ENCODE measurements around the gene CALML5. TPM values are rescaled to one million over a fixed set of nuclear protein-coding genes. Genes with fewer than 3 reads are reported as not detected.

The CALML5 gene
- total RNA-seq, 2 donors from 2014 or later, result not detected

- Histone ChIP-seq H3K27ac (no peak overlapping the region), H3K4me3 (no peak overlapping the region), H3K27me3 (no peaks in the 10 kb centered on the region), H3K4me1 (peaks cover 32% of the 10 kb centered on the region), H3K36me3 (replicated peaks in 1 of 2; ENCODE audit: insufficient read depth in 1 of 2, low read depth in 2 of 2) (no peaks in the 10 kb centered on the region), H3K9me3 (no peaks in the 10 kb centered on the region)
- ATAC-seq (no peak), DNase-seq (no peak)
- WGBS, 2 donors, result 97 to 98% methylated on average over 1 of the region's 1 CpG
- TF ChIP-seq, protein P1, sequence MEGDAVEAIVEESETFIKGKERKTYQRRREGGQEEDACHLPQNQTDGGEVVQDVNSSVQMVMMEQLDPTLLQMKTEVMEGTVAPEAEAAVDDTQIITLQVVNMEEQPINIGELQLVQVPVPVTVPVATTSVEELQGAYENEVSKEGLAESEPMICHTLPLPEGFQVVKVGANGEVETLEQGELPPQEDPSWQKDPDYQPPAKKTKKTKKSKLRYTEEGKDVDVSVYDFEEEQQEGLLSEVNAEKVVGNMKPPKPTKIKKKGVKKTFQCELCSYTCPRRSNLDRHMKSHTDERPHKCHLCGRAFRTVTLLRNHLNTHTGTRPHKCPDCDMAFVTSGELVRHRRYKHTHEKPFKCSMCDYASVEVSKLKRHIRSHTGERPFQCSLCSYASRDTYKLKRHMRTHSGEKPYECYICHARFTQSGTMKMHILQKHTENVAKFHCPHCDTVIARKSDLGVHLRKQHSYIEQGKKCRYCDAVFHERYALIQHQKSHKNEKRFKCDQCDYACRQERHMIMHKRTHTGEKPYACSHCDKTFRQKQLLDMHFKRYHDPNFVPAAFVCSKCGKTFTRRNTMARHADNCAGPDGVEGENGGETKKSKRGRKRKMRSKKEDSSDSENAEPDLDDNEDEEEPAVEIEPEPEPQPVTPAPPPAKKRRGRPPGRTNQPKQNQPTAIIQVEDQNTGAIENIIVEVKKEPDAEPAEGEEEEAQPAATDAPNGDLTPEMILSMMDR (IDR thresholded peaks at IDR 0.05), result no peak
- no peak for TF ChIP-seq POLR2A (IDR thresholded peaks at IDR 0.05)
- intact Hi-C loops (cut with DNase I), result no loop called here
Measured at GRCh38 chr10:5542100-5542499, 42.7 kb upstream of the CALML5 start.

DNA sequence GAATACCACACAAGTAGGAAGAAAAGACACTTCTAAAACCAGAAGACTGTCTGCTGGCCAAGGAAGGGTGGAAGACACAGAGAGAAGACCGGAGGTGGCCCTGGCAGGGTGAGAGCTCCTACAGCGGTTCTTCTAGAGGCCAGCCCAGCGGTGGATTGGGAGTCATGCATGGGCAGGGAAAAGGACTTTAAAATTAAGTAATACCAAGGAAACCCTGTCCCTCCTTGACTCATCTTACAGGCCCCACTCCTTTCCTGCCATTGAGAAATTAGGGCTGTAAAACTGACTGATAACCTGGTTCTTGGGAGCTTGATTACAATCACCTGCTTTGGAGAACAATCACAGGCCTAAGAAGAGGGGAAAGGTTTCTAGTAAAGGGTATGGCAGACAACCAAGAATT, 41.5 kb upstream of the CALML5 start:
- WGBS, 2 donors, result 95 to 96% methylated on average over 3 of the region's 3 CpGs
- DNase-seq (no peak), ATAC-seq (no peak)
- Histone ChIP-seq H3K36me3 (replicated peaks in 1 of 2; ENCODE audit: insufficient read depth in 1 of 2, low read depth in 2 of 2) (no peaks in the 10 kb centered on the region), H3K4me3 (no peak overlapping the region), H3K27me3 (no peaks in the 10 kb centered on the region), H3K4me1 (peaks cover 19% of the 10 kb centered on the region), H3K9me3 (no peaks in the 10 kb centered on the region), H3K27ac (no peak overlapping the region)
- intact Hi-C loops (cut with DNase I), result no loop called here
- TF ChIP-seq, protein P1 (IDR thresholded peaks at IDR 0.05), result no peak
- no peak for TF ChIP-seq POLR2A (IDR thresholded peaks at IDR 0.05)

GRCh38 chr10:5540080-5540479, 40.7 kb upstream of the CALML5 start:
- DNase-seq, result no peak
- no peak overlapping the region for H3K4me3 ChIP-seq
- peaks cover 12% of the 10 kb centered on the region for H3K4me1 ChIP-seq
- intact Hi-C loops (cut with DNase I), result no loop called here
- no peaks in the 10 kb centered on the region for H3K27me3 ChIP-seq
- H3K36me3 ChIP-seq (replicated peaks in 1 of 2; ENCODE audit: insufficient read depth in 1 of 2, low read depth in 2 of 2), result no peaks in the 10 kb centered on the region
- no peak overlapping the region for H3K27ac ChIP-seq
- TF ChIP-seq, protein P1 (IDR thresholded peaks at IDR 0.05), result no peak
- TF ChIP-seq POLR2A (IDR thresholded peaks at IDR 0.05), result no peak
- no peak for ATAC-seq
- WGBS, 2 donors, result 93 to 94% methylated on average over 9 of the region's 9 CpGs
- no peaks in the 10 kb centered on the region for H3K9me3 ChIP-seq

DNA sequence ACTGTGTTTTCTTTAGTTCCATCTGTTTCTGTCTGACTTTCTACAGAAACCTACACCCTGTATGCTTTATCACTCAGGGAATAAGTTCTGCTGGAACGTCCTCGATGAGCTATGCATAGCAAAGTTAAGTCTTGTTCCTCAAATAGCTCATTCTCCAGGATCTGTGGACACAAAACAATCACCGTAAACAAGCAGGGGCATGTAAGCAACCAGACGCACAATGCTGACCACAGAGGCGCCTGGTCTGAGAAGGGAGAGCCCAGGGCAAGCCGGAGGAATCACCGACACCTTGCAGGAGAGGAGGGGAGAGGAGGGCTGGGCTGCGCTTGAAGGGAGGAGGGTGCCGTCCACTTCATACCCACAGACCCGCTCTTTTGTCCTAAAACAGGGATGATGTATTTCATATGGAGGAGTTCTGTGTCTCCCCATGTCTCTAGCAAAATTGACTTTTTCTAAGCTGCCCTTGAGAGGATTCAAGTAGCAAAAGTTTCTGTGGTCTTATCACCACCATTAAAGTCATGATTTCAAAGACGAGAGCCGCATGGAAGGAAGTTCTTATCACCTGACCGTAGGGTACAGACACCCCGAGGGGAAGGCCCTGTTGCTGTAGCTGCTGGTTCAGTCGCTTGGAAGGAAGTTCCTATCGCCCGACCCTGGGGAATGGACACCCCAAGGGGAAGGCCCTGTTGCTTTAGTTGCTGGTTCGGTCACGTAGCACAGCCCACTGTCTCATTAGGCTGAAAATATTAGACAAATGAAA, 39.7 kb upstream of the CALML5 start:
- Histone ChIP-seq H3K36me3 (replicated peaks in 1 of 2; ENCODE audit: insufficient read depth in 1 of 2, low read depth in 2 of 2) (no peaks in the 10 kb centered on the region), H3K9me3 (no peaks in the 10 kb centered on the region), H3K27me3 (no peaks in the 10 kb centered on the region), H3K27ac (no peak overlapping the region), H3K4me3 (no peak overlapping the region), H3K4me1 (peaks cover 2% of the 10 kb centered on the region)
- ATAC-seq, result no peak
- DNase-seq, result peak in 2 of 4 donors; percentile 3 to 9
- intact Hi-C loops (cut with DNase I), result no loop called here
- TF ChIP-seq, protein P1 (IDR thresholded peaks at IDR 0.05), result no peak
- no peak for TF ChIP-seq POLR2A (IDR thresholded peaks at IDR 0.05)
- 86 to 90% methylated on average over 19 of the region's 19 CpGs for WGBS, 2 donors

- Histone ChIP-seq H3K4me3 (no peak overlapping the region), H3K4me1 (no peaks in the 10 kb centered on the region), H3K27me3 (no peaks in the 10 kb centered on the region), H3K36me3 (replicated peaks in 1 of 2; ENCODE audit: insufficient read depth in 1 of 2, low read depth in 2 of 2) (no peaks in the 10 kb centered on the region), H3K27ac (no peak overlapping the region), H3K9me3 (no peaks in the 10 kb centered on the region)
- intact Hi-C loops (cut with DNase I), result no loop called here
- ATAC-seq (no peak), DNase-seq (no peak)
- WGBS, 2 donors, result 93 to 94% methylated on average over 9 of the region's 9 CpGs
- TF ChIP-seq POLR2A (IDR thresholded peaks at IDR 0.05), result no peak
- TF ChIP-seq, protein P1 (IDR thresholded peaks at IDR 0.05), result no peak
Measured at GRCh38 chr10:5538446-5538845, 39.1 kb upstream of the CALML5 start.

All from body of pancreas (tissue), 4 donors.